Sigmoid colon (tissue), 7 donors: ENCODE measurements around the gene PSMD8. TPM values are rescaled to one million over a fixed set of nuclear protein-coding genes. Genes with fewer than 3 reads are reported as not detected.
"Not testable (repeated sequence)": the region's sequence is repeated elsewhere in the genome, so short reads cannot be mapped to it uniquely, and the experiment has no call there.

Experiments used
- DNase-seq: peaks from one replicate; pipeline ENCODE4 v3.0.0-alpha.2; 2019
- H3K27ac ChIP-seq, 4 donors: fragments of 200-600 bp; sonication (generic); one replicate each; pipeline ENCODE4 v1.5.1; 2016 to 2019; ENCODE audit warnings: mild to moderate bottlenecking in 1 of 4
- H3K27me3 ChIP-seq, 3 donors: fragments of 200-600 bp; sonication (generic); one replicate each; pipeline ENCODE4 v1.5.1; 2019; ENCODE audit warnings: mild to moderate bottlenecking in 1 of 3
- H3K36me3 ChIP-seq, 4 donors: fragments of 200-600 bp; sonication (generic); one replicate each; pipeline ENCODE4 v1.5.1; 2016 to 2019
- H3K4me1 ChIP-seq, 4 donors: fragments of 200-600 bp; sonication (generic); one replicate each; pipeline ENCODE4 v1.5.1; 2017 to 2019
- H3K4me3 ChIP-seq, 4 donors: fragments of 200-600 bp; sonication (generic); one replicate each; pipeline ENCODE4 v1.5.1; 2017 to 2019; ENCODE audit warnings: mild to moderate bottlenecking in 2 of 4, moderate library complexity in 1 of 4
- H3K9me3 ChIP-seq, 4 donors: fragments of 200-600 bp in 3 of 4; sonication (generic) in 3 of 4; one replicate each; pipeline versions ENCODE4 v1.5.1 to v1.6.1; 2013 to 2019
- CTCF ChIP-seq, 4 experiments: fragments of 450-650 bp in 3 of 4; fragments of 200-600 bp in 1 of 4; IDR thresholded peaks; one replicate each; pipeline ENCODE4 v1.5.1; 2016 to 2019; ENCODE audit warnings: antibody characterized with exemption in 4 of 4, mild to moderate bottlenecking in 3 of 4, moderate library complexity in 2 of 4
- EP300 ChIP-seq, 4 donors: sonication (generic); formaldehyde crosslinking; IDR thresholded peaks; one replicate each; pipeline ENCODE4 v1.6.1; 2017; ENCODE audit warnings: antibody characterized with exemption in 4 of 4
- POLR2A ChIP-seq, 2 donors: fragments of 450-650 bp; IDR thresholded peaks; one replicate each; pipeline ENCODE4 v1.6.1; 2016; ENCODE audit warnings: antibody characterized with exemption in 2 of 2, mild to moderate bottlenecking in 2 of 2, moderate library complexity in 2 of 2
- POLR2AphosphoS5 ChIP-seq, 4 donors: sonication (generic); formaldehyde crosslinking; IDR thresholded peaks; one replicate each; pipeline ENCODE4 v1.6.1; 2017; ENCODE audit warnings: antibody characterized with exemption in 4 of 4
- WGBS, 2 donors: extraction: QIAGEN DNeasy Blood & Tissue Kit; methylation state at CpG; one replicate each; pipeline ENCODE4 v1.1.7; 2013; 5-methylcytosine and 5-hydroxymethylcytosine counted together
- intact Hi-C: fragments of 100-400 bp; cut with DNase I; formaldehyde crosslinking; loops from one replicate; pipeline ENCODE4 v1.15.1; 2023
- polyA plus RNA-seq, 3 donors: library from polyadenylated mRNA; stranded (reverse); fragments of 200-250 nt; gene quantifications; one replicate each; pipeline ENCODE4 v1.2.3, GENCODE V29; 2013
- total RNA-seq, 4 donors: library from RNA; depleted of rRNA; stranded (reverse); fragments of >200 nt; gene quantifications; one replicate each; pipeline ENCODE4 v1.1.0, GENCODE V29; 2016
- donor health status: healthy with polysubstance abuse.
- donor health status: Bipolar disorder and iron deficiency.
- donor health status: healthy.

The PSMD8 gene
- total and polyA plus RNA-seq, 7 donors, result 125 to 271 (median 147) TPM

- TF ChIP-seq POLR2AphosphoS5 (IDR thresholded peaks at IDR 0.05) (no peak), POLR2A (IDR thresholded peaks at IDR 0.05) (no peak), CTCF (IDR thresholded peaks at IDR 0.05) (no peak), EP300 (IDR thresholded peaks at IDR 0.05) (no peak)
- Histone ChIP-seq H3K4me3 (no peak overlapping the region), H3K4me1 (peaks cover 0 to 17% (median 11%) of the 10 kb centered on the region in 4 donors), H3K36me3 (peaks cover 0 to 3% (median 1%) of the 10 kb centered on the region in 4 donors), H3K9me3 (no peaks in the 10 kb centered on the region), H3K27me3 (no peaks in the 10 kb centered on the region), H3K27ac (no peak overlapping the region)
- 90 to 93% methylated on average over 9 of the region's 9 CpGs for WGBS, 2 donors
- intact Hi-C loops, result loop anchor here (10.0 kb wide), 1 partner anchor 792 kb away; the partner anchor contains the start of gene PAK4
- no peak for DNase-seq
Observed at GRCh38 chr19:38333245-38333644, 41.1 kb upstream of the PSMD8 start.

GRCh38 chr19:38335949-38336637 lies 38.3 kb upstream of the PSMD8 start:
- 1% methylated on average over 52 of the region's 52 CpGs for WGBS, 2 donors
- H3K4me3 ChIP-seq, result peak overlapping the region; percentile 52 to 69 (median 64)

GRCh38 chr19:38336638-38337359 lies 37.6 kb upstream of the PSMD8 start:
- TF ChIP-seq POLR2A (IDR thresholded peaks at IDR 0.05), result no peak
- no peak for TF ChIP-seq EP300 (IDR thresholded peaks at IDR 0.05)
- no peak for TF ChIP-seq POLR2AphosphoS5 (IDR thresholded peaks at IDR 0.05)
- no peak for TF ChIP-seq CTCF (IDR thresholded peaks at IDR 0.05)
- WGBS, 2 donors, result 2 to 6% methylated on average over 41 of the region's 41 CpGs
- intact Hi-C loops, result loop anchor here (1.0 to 10.0 kb wide), 2 partner anchors 38 to 788 kb away; partner anchors contain the start of genes PAK4 and PSMD8
- peak overlapping the region; percentile 52 to 69 (median 64) for H3K4me3 ChIP-seq
- H3K27me3 ChIP-seq, result no peaks in the 10 kb centered on the region
- peak overlapping the region; percentile 92 to 98 (median 94) for H3K27ac ChIP-seq
- H3K36me3 ChIP-seq, result peaks cover 0 to 6% (median 2%) of the 10 kb centered on the region in 4 donors
- DNase-seq, result peak; percentile 98
- peaks cover 0 to 17% (median 14%) of the 10 kb centered on the region in 4 donors for H3K4me1 ChIP-seq
- no peaks in the 10 kb centered on the region for H3K9me3 ChIP-seq

More at GRCh38 chr19:38335949-38336637, 38.3 kb upstream of the PSMD8 start:
- peaks cover 0 to 6% (median 2%) of the 10 kb centered on the region in 4 donors for H3K36me3 ChIP-seq
- H3K9me3 ChIP-seq, result no peaks in the 10 kb centered on the region
- H3K27me3 ChIP-seq, result no peaks in the 10 kb centered on the region
- peaks cover 0 to 17% (median 14%) of the 10 kb centered on the region in 4 donors for H3K4me1 ChIP-seq
- intact Hi-C loops, result loop anchor here (1.0 to 10.0 kb wide), 3 partner anchors 38 to 789 kb away; partner anchors contain the start of genes PAK4 and PSMD8
- DNase-seq, result peak; percentile 99
- no peak for TF ChIP-seq CTCF (IDR thresholded peaks at IDR 0.05)
- TF ChIP-seq POLR2A (IDR thresholded peaks at IDR 0.05), result peak in 1 of 2 donors; percentile 58
- peak; percentile 72 to 79 (median 76) for TF ChIP-seq POLR2AphosphoS5 (IDR thresholded peaks at IDR 0.05)
- no peak for TF ChIP-seq EP300 (IDR thresholded peaks at IDR 0.05)
- peak overlapping the region; percentile 92 to 98 (median 94) for H3K27ac ChIP-seq

- peaks cover 0 to 6% (median 2%) of the 10 kb centered on the region in 4 donors for H3K36me3 ChIP-seq
- 51 to 66% methylated on average over 10 of the region's 10 CpGs for WGBS, 2 donors
- H3K27ac ChIP-seq, result peak overlapping the region; percentile 92 to 98 (median 94)
- no peak for TF ChIP-seq EP300 (IDR thresholded peaks at IDR 0.05)
- TF ChIP-seq POLR2A (IDR thresholded peaks at IDR 0.05), result no peak
- no peak for TF ChIP-seq POLR2AphosphoS5 (IDR thresholded peaks at IDR 0.05)
- TF ChIP-seq CTCF (IDR thresholded peaks at IDR 0.05), result no peak
- no peaks in the 10 kb centered on the region for H3K27me3 ChIP-seq
- no peak for DNase-seq
- no peaks in the 10 kb centered on the region for H3K9me3 ChIP-seq
- H3K4me3 ChIP-seq, result peak overlapping the region; percentile 52 to 69 (median 64)
- intact Hi-C loops, result loop anchor here (10.0 kb wide), 1 partner anchor 787 kb away; the partner anchor contains the start of gene PAK4
- H3K4me1 ChIP-seq, result peaks cover 0 to 17% (median 14%) of the 10 kb centered on the region in 4 donors
Observed at GRCh38 chr19:38337360-38337653, 37.1 kb upstream of the PSMD8 start.

- H3K27me3 ChIP-seq, H3K4me3 ChIP-seq, H3K36me3 ChIP-seq, DNase-seq, H3K9me3 ChIP-seq, H3K27ac ChIP-seq: not testable (repeated sequence)
- 56 to 70% methylated on average over 4 of the region's 4 CpGs for WGBS, 2 donors
- intact Hi-C loops, result loop anchor here (10.0 kb wide), 1 partner anchor 786 kb away; the partner anchor contains the start of gene PAK4
- peaks cover 0 to 17% (median 14%) of the 10 kb centered on the region in 4 donors for H3K4me1 ChIP-seq
Observed at GRCh38 chr19:38339011-38339410, 35.4 kb upstream of the PSMD8 start.
